ENCODE results near the gene TMEM208.

Gene TMEM208

GRCh38 chr16:67191995-67192681, 34.8 kb upstream of the TMEM208 start, which contains the start of gene E2F4:
E2F4 (plus strand) TSS chr16:67192155; CDS start chr16:67192228, 73 bp downstream.
- peak; percentile 29 to 86 for DNase-seq

- DNase-seq, result no peak
Observed at GRCh38 chr16:67192781-67193361, 34.1 kb upstream of the TMEM208 start.

- no peak for DNase-seq
Observed at GRCh38 chr16:67193536-67193935, 33.4 kb upstream of the TMEM208 start.

- DNase-seq, result no peak
Observed at GRCh38 chr16:67194260-67194659, 32.7 kb upstream of the TMEM208 start.

GRCh38 chr16:67195676-67196075, 31.3 kb upstream of the TMEM208 start:
- DNase-seq, result no peak

- DNase-seq, result no peak
Observed at GRCh38 chr16:67196881-67197280, 30.0 kb upstream of the TMEM208 start.

GRCh38 chr16:67197704-67198103, 29.2 kb upstream of the TMEM208 start:
- DNase-seq, result no peak

- DNase-seq, result no peak
Observed at GRCh38 chr16:67198238-67198734, 28.6 kb upstream of the TMEM208 start.

GRCh38 chr16:67199011-67199807, 27.7 kb upstream of the TMEM208 start, which contains the start of gene ELMO3:
ELMO3 (plus strand) TSS chr16:67199131; CDS start chr16:67199327, 196 bp downstream.
- DNase-seq, result no peak

GRCh38 chr16:67199808-67200198, 27.1 kb upstream of the TMEM208 start:
- DNase-seq, result no peak

- no peak for DNase-seq
Observed at GRCh38 chr16:67200491-67200890, 26.4 kb upstream of the TMEM208 start.

GRCh38 chr16:67201411-67202345, 25.3 kb upstream of the TMEM208 start:
- DNase-seq, result no peak

- DNase-seq, result no peak
Observed at GRCh38 chr16:67202426-67202825, 24.5 kb upstream of the TMEM208 start.

- DNase-seq, result no peak
Observed at GRCh38 chr16:67202956-67203493, 23.9 kb upstream of the TMEM208 start.

GRCh38 chr16:67204076-67204475, 22.9 kb upstream of the TMEM208 start:
- DNase-seq, result no peak

GRCh38 chr16:67206129-67206837, 20.6 kb upstream of the TMEM208 start:
- DNase-seq, result no peak

- DNase-seq, result no peak
Observed at GRCh38 chr16:67206838-67207248, 20.1 kb upstream of the TMEM208 start.

GRCh38 chr16:67207249-67208091, 19.5 kb upstream of the TMEM208 start:
- DNase-seq, result no peak

GRCh38 chr16:67208154-67208896, 18.6 kb upstream of the TMEM208 start:
- DNase-seq, result no peak

GRCh38 chr16:67209565-67209964, 17.4 kb upstream of the TMEM208 start:
- DNase-seq, result no peak

Data from NCI-H446 (cell line).